ENCODE results near the gene NUBP2.

The NUBP2 gene

DNA sequence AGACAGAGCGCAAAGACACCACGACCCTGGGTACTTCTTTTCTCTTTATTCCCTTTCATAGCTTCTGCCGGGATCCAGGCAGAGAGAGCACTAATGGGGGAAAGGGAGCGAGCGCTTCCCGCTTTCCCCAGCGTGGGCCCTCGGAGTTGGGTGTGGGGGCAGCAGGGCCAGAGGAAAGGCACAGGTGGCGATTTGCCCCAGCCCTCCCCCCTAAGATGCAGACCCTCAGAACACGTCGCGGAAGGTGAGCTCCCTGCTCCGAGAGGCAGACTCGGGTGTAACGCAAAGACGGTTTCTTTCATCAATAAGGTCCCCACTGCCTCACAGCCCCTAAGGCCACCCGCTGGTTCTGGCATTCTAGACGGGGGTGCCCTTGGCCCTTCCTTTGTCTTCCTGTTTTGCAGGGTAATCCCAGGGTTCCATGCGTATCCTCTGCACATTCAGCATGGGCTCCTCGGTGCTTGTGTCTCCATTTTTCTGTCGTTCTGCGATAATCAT, 10.8 kb upstream of the NUBP2 start:
- Histone ChIP-seq H3K9ac (ENCODE audit: low read depth in 1 of 2, low read length in 2 of 2) (peak overlapping the region; percentile 50 to 75), H3K4me1 (ENCODE audit: control insufficient read depth in 1 of 2, insufficient read depth in 2 of 2, low read length in 2 of 2) (peaks cover 12 to 31% of the 10 kb centered on the region in 2 donors), H3K27me3 (ENCODE audit: control insufficient read depth in 1 of 2, insufficient read depth in 2 of 2, low read length in 2 of 2) (no peaks in the 10 kb centered on the region), H3K27ac (ENCODE audit: low read depth, low read length) (no peak overlapping the region), H3K9me3 (ENCODE audit: control insufficient read depth in 1 of 2, low read length in 2 of 2) (no peaks in the 10 kb centered on the region), H3K36me3 (ENCODE audit: control insufficient read depth in 1 of 2, insufficient read depth in 2 of 2, low read length in 2 of 2) (peaks cover 7 to 38% of the 10 kb centered on the region in 2 donors), H3K4me3 (ENCODE audit: low read depth in 1 of 2, low read length in 2 of 2) (peak overlapping the region; percentile 77 to 91)

DNA sequence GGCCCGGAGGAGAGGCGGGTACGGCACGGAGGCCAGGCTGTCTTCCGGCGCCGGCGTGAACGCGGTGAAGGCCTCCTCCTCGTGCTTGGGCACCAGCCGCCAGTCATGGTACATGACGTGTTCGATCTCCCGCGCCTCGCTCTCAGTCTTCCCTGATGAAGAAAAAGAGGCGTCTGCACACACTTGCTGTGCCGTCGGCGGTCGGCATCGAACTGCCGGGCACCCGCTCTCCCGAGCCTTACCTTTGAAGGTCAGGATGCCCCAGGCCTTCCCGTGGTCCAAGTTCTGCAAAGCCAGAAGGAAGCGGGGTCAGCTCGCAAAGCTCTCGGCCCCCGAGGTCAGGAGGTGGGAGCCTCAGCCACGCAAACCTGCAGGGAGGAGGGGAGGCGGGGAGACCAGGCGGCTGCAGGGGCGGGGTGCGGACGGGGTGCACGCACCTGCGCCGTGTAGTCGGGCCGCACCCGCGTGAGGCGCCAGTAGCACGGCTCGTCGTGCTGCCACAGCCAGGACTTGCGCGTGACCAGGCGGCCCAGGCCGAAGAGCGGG, 10.3 kb upstream of the NUBP2 start, which contains the start of gene EME2:
EME2 (plus strand) TSS at position 449 of the 546 bp plus-strand sequence. CDS start 418 bp downstream, outside the sequence.
- peak within 1 kb of the TSS; percentile 50 to 75 for H3K9ac ChIP-seq (ENCODE audit: low read depth in 1 of 2, low read length in 2 of 2)
- no peaks in the 10 kb centered on the region for H3K27me3 ChIP-seq (ENCODE audit: control insufficient read depth in 1 of 2, insufficient read depth in 2 of 2, low read length in 2 of 2)
- H3K9me3 ChIP-seq (ENCODE audit: control insufficient read depth in 1 of 2, low read length in 2 of 2): no peaks in the 10 kb centered on the region
- H3K4me3 ChIP-seq (ENCODE audit: low read depth in 1 of 2, low read length in 2 of 2): peak within 1 kb of the TSS; percentile 77 to 91
- peaks cover 7 to 38% of the 10 kb centered on the region in 2 donors for H3K36me3 ChIP-seq (ENCODE audit: control insufficient read depth in 1 of 2, insufficient read depth in 2 of 2, low read length in 2 of 2)
- peaks cover 12 to 31% of the 10 kb centered on the region in 2 donors for H3K4me1 ChIP-seq (ENCODE audit: control insufficient read depth in 1 of 2, insufficient read depth in 2 of 2, low read length in 2 of 2)
- H3K27ac ChIP-seq (ENCODE audit: low read depth, low read length): peak within 1 kb of the TSS; percentile 80

DNA sequence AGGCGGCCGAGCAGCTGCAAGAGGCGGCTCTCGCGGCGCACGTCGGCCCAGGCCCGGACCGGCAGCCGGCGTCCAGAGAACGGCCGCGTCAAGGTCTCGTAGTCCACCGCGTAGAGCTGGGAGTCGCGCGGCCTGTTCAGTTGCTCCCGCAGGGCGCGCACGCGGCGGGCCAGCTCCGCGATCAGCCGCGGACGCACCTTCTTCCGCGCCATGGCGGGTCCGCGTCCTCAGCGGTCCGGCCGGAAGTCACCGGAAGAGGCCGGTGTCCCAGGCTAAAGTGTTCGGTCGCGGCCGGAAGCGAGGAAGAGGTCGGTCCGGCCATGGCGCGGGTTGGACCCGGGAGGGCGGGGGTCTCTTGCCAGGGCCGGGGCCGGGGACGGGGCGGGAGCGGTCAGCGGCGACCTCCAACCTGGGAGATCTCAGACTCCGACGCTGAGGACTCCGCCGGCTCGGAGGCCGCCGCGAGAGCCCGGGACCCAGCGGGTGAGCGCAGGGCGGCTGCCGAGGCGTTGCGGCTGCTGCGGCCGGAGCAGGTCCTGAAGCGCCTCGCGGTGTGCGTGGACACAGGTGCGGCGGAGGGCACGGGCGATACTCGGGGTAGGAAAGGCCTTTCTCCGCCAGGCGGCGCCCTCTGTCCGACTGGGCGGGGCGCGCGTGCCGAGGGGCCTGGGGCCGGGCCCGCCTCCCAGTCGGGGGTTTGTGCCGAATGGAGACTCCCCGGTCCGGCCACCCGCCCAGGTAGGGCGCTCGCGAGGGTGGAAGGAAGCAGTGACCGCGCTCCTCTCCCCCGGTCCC, 9.7 kb upstream of the NUBP2 start, which contains the start of gene MRPS34:
MRPS34 (minus strand) TSS at position 227 of the 795 bp plus-strand sequence; CDS start at position 212, 15 bp downstream.
- Histone ChIP-seq H3K9ac (ENCODE audit: low read depth in 1 of 2, low read length in 2 of 2) (peak within 1 kb of the TSS; percentile 50 to 75), H3K36me3 (ENCODE audit: control insufficient read depth in 1 of 2, insufficient read depth in 2 of 2, low read length in 2 of 2) (peaks cover 7 to 38% of the 10 kb centered on the region in 2 donors), H3K27ac (ENCODE audit: low read depth, low read length) (peak within 1 kb of the TSS; percentile 80), H3K9me3 (ENCODE audit: control insufficient read depth in 1 of 2, low read length in 2 of 2) (no peaks in the 10 kb centered on the region), H3K4me3 (ENCODE audit: low read depth in 1 of 2, low read length in 2 of 2) (peak within 1 kb of the TSS; percentile 77 to 91), H3K27me3 (ENCODE audit: control insufficient read depth in 1 of 2, insufficient read depth in 2 of 2, low read length in 2 of 2) (no peaks in the 10 kb centered on the region), H3K4me1 (ENCODE audit: control insufficient read depth in 1 of 2, insufficient read depth in 2 of 2, low read length in 2 of 2) (peaks cover 12 to 31% of the 10 kb centered on the region in 2 donors)

DNA sequence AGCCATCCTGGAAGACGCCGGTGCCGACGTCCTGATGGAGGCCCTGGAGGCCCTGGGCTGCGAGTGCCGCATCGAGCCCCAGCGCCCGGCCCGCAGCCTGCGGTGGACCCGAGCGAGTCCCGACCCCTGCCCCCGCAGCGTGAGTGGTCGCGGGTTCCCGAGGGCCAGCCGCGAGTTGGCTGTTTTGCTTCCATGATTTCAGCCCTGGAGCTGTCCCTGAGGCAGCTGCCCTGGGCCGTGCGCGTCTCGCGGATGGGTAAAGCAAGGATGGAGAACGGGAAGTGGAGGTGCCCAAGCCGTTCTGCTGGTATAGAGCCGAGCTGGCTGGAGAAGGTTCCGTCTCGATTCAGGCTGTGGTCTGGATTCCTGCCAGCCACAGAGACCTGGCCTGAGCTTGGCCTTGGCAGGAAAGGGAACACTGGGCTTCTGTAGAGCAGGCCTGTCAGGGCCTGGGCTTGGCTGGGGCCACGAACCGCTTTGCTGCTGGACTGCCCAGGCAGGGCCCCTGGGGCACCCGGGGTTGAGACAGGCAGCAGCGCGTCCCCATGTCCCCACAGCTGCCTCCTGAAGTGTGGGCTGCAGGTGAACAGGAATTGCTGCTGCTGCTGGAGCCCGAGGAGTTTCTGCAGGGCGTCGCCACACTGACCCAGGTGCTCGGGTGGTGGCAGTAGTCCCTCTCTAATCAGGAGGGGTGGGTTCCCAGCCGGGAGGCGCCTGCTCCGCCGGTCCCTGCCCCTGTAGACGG, 8.9 kb upstream of the NUBP2 start:
- no peak overlapping the region for H3K27ac ChIP-seq (ENCODE audit: low read depth, low read length)
- H3K4me1 ChIP-seq (ENCODE audit: control insufficient read depth in 1 of 2, insufficient read depth in 2 of 2, low read length in 2 of 2): peaks cover 12 to 31% of the 10 kb centered on the region in 2 donors
- H3K9ac ChIP-seq (ENCODE audit: low read depth in 1 of 2, low read length in 2 of 2): peak overlapping the region; percentile 50 to 75
- peaks cover 7 to 38% of the 10 kb centered on the region in 2 donors for H3K36me3 ChIP-seq (ENCODE audit: control insufficient read depth in 1 of 2, insufficient read depth in 2 of 2, low read length in 2 of 2)
- H3K4me3 ChIP-seq (ENCODE audit: low read depth in 1 of 2, low read length in 2 of 2): peak overlapping the region; percentile 77 to 91
- no peaks in the 10 kb centered on the region for H3K9me3 ChIP-seq (ENCODE audit: control insufficient read depth in 1 of 2, low read length in 2 of 2)
- no peaks in the 10 kb centered on the region for H3K27me3 ChIP-seq (ENCODE audit: control insufficient read depth in 1 of 2, insufficient read depth in 2 of 2, low read length in 2 of 2)

DNA sequence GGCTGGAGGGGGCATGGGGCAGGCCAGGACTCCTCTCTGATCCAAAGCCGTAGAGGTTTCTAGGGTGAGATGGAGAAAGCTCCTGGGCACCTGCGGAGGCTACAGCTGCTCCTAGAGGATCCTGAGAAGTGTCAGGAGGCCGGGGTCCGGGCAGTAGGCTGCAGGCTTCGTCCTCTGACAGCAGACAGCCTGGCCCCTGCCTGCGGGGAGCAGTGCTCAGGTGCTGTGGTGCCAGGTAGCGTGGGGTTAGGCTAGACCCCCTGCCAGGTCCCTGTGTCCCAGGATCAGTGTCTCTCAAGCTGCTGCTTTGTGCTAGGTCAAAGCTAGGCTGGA, 8.3 kb upstream of the NUBP2 start:
- H3K4me3 ChIP-seq (ENCODE audit: low read depth in 1 of 2, low read length in 2 of 2): peak overlapping the region; percentile 77 to 91
- no peak overlapping the region for H3K27ac ChIP-seq (ENCODE audit: low read depth, low read length)
- H3K4me1 ChIP-seq (ENCODE audit: control insufficient read depth in 1 of 2, insufficient read depth in 2 of 2, low read length in 2 of 2): peaks cover 12 to 31% of the 10 kb centered on the region in 2 donors
- H3K36me3 ChIP-seq (ENCODE audit: control insufficient read depth in 1 of 2, insufficient read depth in 2 of 2, low read length in 2 of 2): peaks cover 7 to 38% of the 10 kb centered on the region in 2 donors
- no peaks in the 10 kb centered on the region for H3K9me3 ChIP-seq (ENCODE audit: control insufficient read depth in 1 of 2, low read length in 2 of 2)
- H3K27me3 ChIP-seq (ENCODE audit: control insufficient read depth in 1 of 2, insufficient read depth in 2 of 2, low read length in 2 of 2): no peaks in the 10 kb centered on the region
- H3K9ac ChIP-seq (ENCODE audit: low read depth in 1 of 2, low read length in 2 of 2): peak overlapping the region; percentile 50 to 75

DNA sequence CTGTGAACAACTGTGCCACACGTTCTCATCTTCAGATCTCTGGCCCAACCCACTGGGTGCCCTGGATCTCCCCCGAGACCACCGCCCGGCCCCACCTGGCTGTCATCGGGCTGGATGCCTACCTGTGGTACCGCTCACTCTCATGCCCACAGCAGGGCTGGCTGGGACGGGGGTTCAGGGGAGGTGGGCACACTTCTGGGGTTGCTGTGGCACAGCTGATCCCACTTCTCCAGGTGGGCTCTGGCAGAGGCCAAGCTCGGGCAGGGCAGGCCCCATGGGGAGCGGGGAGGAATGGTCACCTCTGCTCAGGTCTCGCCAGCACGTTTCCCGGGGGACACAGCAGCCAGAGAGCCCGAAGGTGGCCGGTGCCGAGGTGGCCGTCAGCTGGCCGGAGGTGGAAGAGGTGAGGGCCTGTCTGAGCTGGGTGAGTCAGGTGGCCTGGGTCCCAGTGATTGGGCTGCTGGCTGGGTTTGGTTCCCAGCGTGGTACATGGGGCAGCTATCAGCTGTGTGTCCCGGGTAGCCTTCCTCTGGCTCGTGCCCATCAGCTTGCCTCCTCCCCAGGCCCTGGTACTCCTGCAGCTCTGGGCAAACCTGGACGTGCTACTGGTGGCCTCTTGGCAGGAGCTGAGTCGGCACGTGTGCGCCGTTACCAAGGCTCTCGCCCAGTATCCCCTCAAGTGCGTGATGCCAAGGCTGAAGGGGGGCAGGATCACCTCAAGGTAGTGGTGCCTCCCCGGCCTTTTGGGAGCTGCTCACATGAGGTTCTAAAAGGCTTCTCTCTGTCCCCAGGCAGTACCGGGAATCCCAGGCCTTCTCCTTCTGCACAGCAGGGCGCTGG, 7.5 kb upstream of the NUBP2 start:
- Histone ChIP-seq H3K4me3 (ENCODE audit: low read depth in 1 of 2, low read length in 2 of 2) (no peak overlapping the region), H3K36me3 (ENCODE audit: control insufficient read depth in 1 of 2, insufficient read depth in 2 of 2, low read length in 2 of 2) (peaks cover 7 to 44% of the 10 kb centered on the region in 2 donors), H3K9me3 (ENCODE audit: control insufficient read depth in 1 of 2, low read length in 2 of 2) (no peaks in the 10 kb centered on the region), H3K27me3 (ENCODE audit: control insufficient read depth in 1 of 2, insufficient read depth in 2 of 2, low read length in 2 of 2) (no peaks in the 10 kb centered on the region), H3K4me1 (ENCODE audit: control insufficient read depth in 1 of 2, insufficient read depth in 2 of 2, low read length in 2 of 2) (peaks cover 12 to 27% of the 10 kb centered on the region in 2 donors), H3K27ac (ENCODE audit: low read depth, low read length) (no peak overlapping the region), H3K9ac (ENCODE audit: low read depth in 1 of 2, low read length in 2 of 2) (no peak overlapping the region)

DNA sequence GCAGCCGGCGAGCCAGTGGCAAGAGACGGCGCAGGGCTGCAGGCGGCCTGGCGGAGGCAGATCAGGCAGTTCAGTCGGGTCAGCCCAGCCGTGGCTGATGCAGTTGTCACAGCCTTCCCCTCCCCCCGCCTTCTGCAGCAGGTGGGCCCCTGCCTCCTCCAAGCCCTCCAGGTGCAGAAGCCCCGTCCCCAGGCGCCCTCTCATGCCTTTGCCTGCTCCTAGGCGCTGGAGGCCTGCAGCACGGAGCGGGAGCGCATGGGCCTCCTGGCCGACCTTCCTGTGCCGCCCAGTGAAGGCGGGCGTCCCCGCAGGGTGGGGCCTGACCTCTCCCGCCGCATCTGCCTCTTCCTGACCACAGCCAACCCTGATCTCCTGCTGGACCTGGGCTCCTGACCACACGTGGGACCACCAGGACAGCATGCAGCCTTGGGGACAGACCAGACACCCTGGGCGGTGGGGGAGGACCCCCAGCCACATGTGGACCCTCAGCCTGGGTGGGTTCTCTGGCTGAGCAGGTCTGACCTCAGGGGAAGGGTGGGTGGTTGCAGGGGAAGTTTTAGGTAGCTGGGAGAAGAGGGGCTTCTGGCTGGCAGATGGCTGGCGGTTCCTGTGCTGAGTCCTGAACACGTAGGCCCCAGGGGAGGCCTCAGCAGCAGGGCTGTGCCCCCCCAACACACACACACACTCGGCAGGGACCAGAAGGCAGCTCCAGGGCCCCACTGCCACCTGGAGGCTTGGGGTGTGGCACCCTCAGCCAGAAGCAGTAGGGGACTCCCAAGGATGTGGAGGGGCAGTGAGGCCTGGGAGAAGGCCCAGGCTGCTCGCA, 6.7 kb upstream of the NUBP2 start:
- Histone ChIP-seq H3K4me3 (ENCODE audit: low read depth in 1 of 2, low read length in 2 of 2) (no peak overlapping the region), H3K4me1 (ENCODE audit: control insufficient read depth in 1 of 2, insufficient read depth in 2 of 2, low read length in 2 of 2) (peaks cover 15 to 28% of the 10 kb centered on the region in 2 donors), H3K27ac (ENCODE audit: low read depth, low read length) (no peak overlapping the region), H3K9me3 (ENCODE audit: control insufficient read depth in 1 of 2, low read length in 2 of 2) (no peaks in the 10 kb centered on the region), H3K36me3 (ENCODE audit: control insufficient read depth in 1 of 2, insufficient read depth in 2 of 2, low read length in 2 of 2) (peaks cover 7 to 50% of the 10 kb centered on the region in 2 donors), H3K27me3 (ENCODE audit: control insufficient read depth in 1 of 2, insufficient read depth in 2 of 2, low read length in 2 of 2) (no peaks in the 10 kb centered on the region), H3K9ac (ENCODE audit: low read depth in 1 of 2, low read length in 2 of 2) (no peak overlapping the region)

DNA sequence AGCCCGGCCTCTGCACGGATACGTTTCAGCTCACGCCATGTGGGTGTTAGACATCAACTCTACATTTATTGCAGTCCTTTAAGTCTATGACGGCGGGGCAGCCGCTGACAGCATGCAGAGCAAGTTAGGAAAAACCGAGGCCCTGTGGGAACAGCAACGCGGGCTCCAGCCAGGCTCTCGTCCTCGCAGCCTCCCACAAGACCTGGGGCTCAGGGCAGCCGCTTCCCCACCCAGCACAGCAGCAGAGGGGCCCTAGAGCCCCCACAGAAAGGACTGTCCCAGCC, 6.1 kb upstream of the NUBP2 start:
- no peaks in the 10 kb centered on the region for H3K27me3 ChIP-seq (ENCODE audit: control insufficient read depth in 1 of 2, insufficient read depth in 2 of 2, low read length in 2 of 2)
- H3K9me3 ChIP-seq (ENCODE audit: control insufficient read depth in 1 of 2, low read length in 2 of 2): no peaks in the 10 kb centered on the region

DNA sequence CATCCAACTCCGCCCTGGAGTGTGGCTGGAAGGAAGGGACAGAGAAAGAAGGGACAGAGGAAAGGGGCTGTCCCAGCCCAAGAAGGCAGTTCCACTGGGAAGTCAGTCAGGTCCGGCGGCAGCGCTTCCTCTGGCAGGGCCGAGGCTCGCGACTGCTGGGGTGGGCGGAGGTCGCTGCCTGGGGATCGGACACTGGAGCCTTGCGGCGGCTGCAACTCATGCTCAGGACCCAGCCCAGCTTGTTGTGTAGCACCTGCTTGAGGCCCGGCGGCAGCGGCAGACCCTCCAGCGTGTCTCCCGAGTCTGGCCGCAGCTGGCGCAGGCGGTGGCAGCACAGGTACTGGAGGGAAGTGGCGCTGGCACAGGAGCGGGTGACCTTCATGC, 5.8 kb upstream of the NUBP2 start:
- no peak overlapping the region for H3K27ac ChIP-seq (ENCODE audit: low read depth, low read length)
- H3K36me3 ChIP-seq (ENCODE audit: control insufficient read depth in 1 of 2, insufficient read depth in 2 of 2, low read length in 2 of 2): peaks cover 7 to 51% of the 10 kb centered on the region in 2 donors
- H3K27me3 ChIP-seq (ENCODE audit: control insufficient read depth in 1 of 2, insufficient read depth in 2 of 2, low read length in 2 of 2): no peaks in the 10 kb centered on the region
- peaks cover 20 to 33% of the 10 kb centered on the region in 2 donors for H3K4me1 ChIP-seq (ENCODE audit: control insufficient read depth in 1 of 2, insufficient read depth in 2 of 2, low read length in 2 of 2)
- H3K9me3 ChIP-seq (ENCODE audit: control insufficient read depth in 1 of 2, low read length in 2 of 2): no peaks in the 10 kb centered on the region
- no peak overlapping the region for H3K4me3 ChIP-seq (ENCODE audit: low read depth in 1 of 2, low read length in 2 of 2)
- no peak overlapping the region for H3K9ac ChIP-seq (ENCODE audit: low read depth in 1 of 2, low read length in 2 of 2)

More for the DNA sequence above, 6.1 kb upstream of the NUBP2 start:
- H3K9ac ChIP-seq (ENCODE audit: low read depth in 1 of 2, low read length in 2 of 2): no peak overlapping the region
- peaks cover 20 to 33% of the 10 kb centered on the region in 2 donors for H3K4me1 ChIP-seq (ENCODE audit: control insufficient read depth in 1 of 2, insufficient read depth in 2 of 2, low read length in 2 of 2)
- no peak overlapping the region for H3K27ac ChIP-seq (ENCODE audit: low read depth, low read length)
- H3K36me3 ChIP-seq (ENCODE audit: control insufficient read depth in 1 of 2, insufficient read depth in 2 of 2, low read length in 2 of 2): peaks cover 7 to 51% of the 10 kb centered on the region in 2 donors
- H3K4me3 ChIP-seq (ENCODE audit: low read depth in 1 of 2, low read length in 2 of 2): no peak overlapping the region
